Measurements from ENCODE around the gene NYAP2.

Gene NYAP2

GRCh38 chr2:225616372-225616771 lies 216.9 kb downstream of the NYAP2 start:
- Histone ChIP-seq H3K9ac (ENCODE audit: low read depth, low read length) (no peak overlapping the region), H3K4me1 (ENCODE audit: insufficient read depth, low read length) (no peaks in the 10 kb centered on the region), H3K36me3 (ENCODE audit: insufficient read depth, low read length) (no peaks in the 10 kb centered on the region), H3K9me3 (ENCODE audit: control insufficient read depth, insufficient read depth, low read length) (no peaks in the 10 kb centered on the region)

- Histone ChIP-seq H3K9ac (ENCODE audit: low read depth, low read length) (no peak overlapping the region), H3K9me3 (ENCODE audit: control insufficient read depth, insufficient read depth, low read length) (no peaks in the 10 kb centered on the region), H3K4me1 (ENCODE audit: insufficient read depth, low read length) (no peaks in the 10 kb centered on the region), H3K36me3 (ENCODE audit: insufficient read depth, low read length) (no peaks in the 10 kb centered on the region)
Observed at GRCh38 chr2:225616848-225617247, 217.3 kb downstream of the NYAP2 start.

GRCh38 chr2:225620227-225620626 lies 220.7 kb downstream of the NYAP2 start:
- H3K9ac ChIP-seq (ENCODE audit: low read depth, low read length) = no peak overlapping the region
- H3K36me3 ChIP-seq (ENCODE audit: insufficient read depth, low read length) = no peaks in the 10 kb centered on the region
- H3K9me3 ChIP-seq (ENCODE audit: control insufficient read depth, insufficient read depth, low read length) = no peaks in the 10 kb centered on the region
- no peaks in the 10 kb centered on the region for H3K4me1 ChIP-seq (ENCODE audit: insufficient read depth, low read length)

- Histone ChIP-seq H3K9ac (ENCODE audit: low read depth, low read length) (no peak overlapping the region), H3K4me1 (ENCODE audit: insufficient read depth, low read length) (no peaks in the 10 kb centered on the region), H3K9me3 (ENCODE audit: control insufficient read depth, insufficient read depth, low read length) (no peaks in the 10 kb centered on the region), H3K36me3 (ENCODE audit: insufficient read depth, low read length) (no peaks in the 10 kb centered on the region)
Observed at GRCh38 chr2:225630824-225631533, 231.5 kb downstream of the NYAP2 start.

GRCh38 chr2:225632351-225632750 lies 232.8 kb downstream of the NYAP2 start:
- Histone ChIP-seq H3K9me3 (ENCODE audit: control insufficient read depth, insufficient read depth, low read length) (no peaks in the 10 kb centered on the region), H3K4me1 (ENCODE audit: insufficient read depth, low read length) (no peaks in the 10 kb centered on the region), H3K36me3 (ENCODE audit: insufficient read depth, low read length) (no peaks in the 10 kb centered on the region), H3K9ac (ENCODE audit: low read depth, low read length) (no peak overlapping the region)

GRCh38 chr2:225636558-225636957 lies 237.0 kb downstream of the NYAP2 start:
- Histone ChIP-seq H3K9me3 (ENCODE audit: control insufficient read depth, insufficient read depth, low read length) (no peaks in the 10 kb centered on the region), H3K36me3 (ENCODE audit: insufficient read depth, low read length) (no peaks in the 10 kb centered on the region), H3K9ac (ENCODE audit: low read depth, low read length) (no peak overlapping the region), H3K4me1 (ENCODE audit: insufficient read depth, low read length) (no peaks in the 10 kb centered on the region)

- no peak overlapping the region for H3K9ac ChIP-seq (ENCODE audit: low read depth, low read length)
Observed at GRCh38 chr2:225637259-225637658, 237.7 kb downstream of the NYAP2 start.

GRCh38 chr2:225640550-225640949 lies 241.0 kb downstream of the NYAP2 start:
- Histone ChIP-seq H3K9me3 (ENCODE audit: control insufficient read depth, insufficient read depth, low read length) (no peaks in the 10 kb centered on the region; the same call in 1 of the 2 replicates), H3K4me1 (ENCODE audit: insufficient read depth, low read length) (no peaks in the 10 kb centered on the region), H3K36me3 (ENCODE audit: insufficient read depth, low read length) (no peaks in the 10 kb centered on the region), H3K9ac (ENCODE audit: low read depth, low read length) (no peak overlapping the region)

More at GRCh38 chr2:225637259-225637658, 237.7 kb downstream of the NYAP2 start:
- H3K4me1 ChIP-seq (ENCODE audit: insufficient read depth, low read length) = no peaks in the 10 kb centered on the region
- H3K36me3 ChIP-seq (ENCODE audit: insufficient read depth, low read length) = no peaks in the 10 kb centered on the region
- no peaks in the 10 kb centered on the region for H3K9me3 ChIP-seq (ENCODE audit: control insufficient read depth, insufficient read depth, low read length)

- no peaks in the 10 kb centered on the region; the same call in 1 of the 2 replicates for H3K9me3 ChIP-seq (ENCODE audit: control insufficient read depth, insufficient read depth, low read length)
- no peak overlapping the region for H3K9ac ChIP-seq (ENCODE audit: low read depth, low read length)
- H3K4me1 ChIP-seq (ENCODE audit: insufficient read depth, low read length) = no peaks in the 10 kb centered on the region
- H3K36me3 ChIP-seq (ENCODE audit: insufficient read depth, low read length) = no peaks in the 10 kb centered on the region
Observed at GRCh38 chr2:225649274-225649673, 249.8 kb downstream of the NYAP2 start.

GRCh38 chr2:225650041-225650440 lies 250.5 kb downstream of the NYAP2 start:
- Histone ChIP-seq H3K9me3 (ENCODE audit: control insufficient read depth, insufficient read depth, low read length) (no peaks in the 10 kb centered on the region; the same call in 1 of the 2 replicates), H3K4me1 (ENCODE audit: insufficient read depth, low read length) (no peaks in the 10 kb centered on the region), H3K36me3 (ENCODE audit: insufficient read depth, low read length) (no peaks in the 10 kb centered on the region), H3K9ac (ENCODE audit: low read depth, low read length) (no peak overlapping the region)

GRCh38 chr2:225660262-225661131 lies 261.0 kb downstream of the NYAP2 start:
- Histone ChIP-seq H3K9me3 (ENCODE audit: control insufficient read depth, insufficient read depth, low read length) (no peaks in the 10 kb centered on the region), H3K36me3 (ENCODE audit: insufficient read depth, low read length) (no peaks in the 10 kb centered on the region), H3K4me1 (ENCODE audit: insufficient read depth, low read length) (0 out of 2 replicates have a peak, but pooled peaks cover 5% of the 10 kb centered on the region), H3K9ac (ENCODE audit: low read depth, low read length) (no peak overlapping the region)

- Histone ChIP-seq H3K36me3 (ENCODE audit: insufficient read depth, low read length) (no peaks in the 10 kb centered on the region), H3K4me1 (ENCODE audit: insufficient read depth, low read length) (peaks cover 8% of the 10 kb centered on the region), H3K9me3 (ENCODE audit: control insufficient read depth, insufficient read depth, low read length) (no peaks in the 10 kb centered on the region), H3K9ac (ENCODE audit: low read depth, low read length) (no peak overlapping the region)
Observed at GRCh38 chr2:225662101-225662500, 262.6 kb downstream of the NYAP2 start.

- H3K36me3 ChIP-seq (ENCODE audit: insufficient read depth, low read length) = no peaks in the 10 kb centered on the region
- H3K9ac ChIP-seq (ENCODE audit: low read depth, low read length) = no peak overlapping the region
- peaks cover 20% of the 10 kb centered on the region for H3K4me1 ChIP-seq (ENCODE audit: insufficient read depth, low read length)
- H3K9me3 ChIP-seq (ENCODE audit: control insufficient read depth, insufficient read depth, low read length) = no peaks in the 10 kb centered on the region
Observed at GRCh38 chr2:225667445-225667844, 267.9 kb downstream of the NYAP2 start.

- Histone ChIP-seq H3K4me1 (ENCODE audit: insufficient read depth, low read length) (peaks cover 16% of the 10 kb centered on the region), H3K9ac (ENCODE audit: low read depth, low read length) (no peak overlapping the region), H3K36me3 (ENCODE audit: insufficient read depth, low read length) (no peaks in the 10 kb centered on the region; the same call in 1 of the 2 replicates), H3K9me3 (ENCODE audit: control insufficient read depth, insufficient read depth, low read length) (no peaks in the 10 kb centered on the region)
Observed at GRCh38 chr2:225668606-225669266, 269.2 kb downstream of the NYAP2 start.
